WTC11 (cell line): ENCODE measurements around the gene HDAC1. TPM values are rescaled to one million over a fixed set of nuclear protein-coding genes. Genes with fewer than 3 reads are reported as not detected.

Experiments
- ATAC-seq: fragments of 200-7000 bp; cut with Tn5 transposase; 2 replicates; pipeline ENCODE4 v1.10.0; 2021; ENCODE audit warnings: mild to moderate bottlenecking, moderate library complexity
- CTCF ChIA-PET: fragments of 300-600 bp; sonication (Branson Sonifier 250); formaldehyde crosslinking; loops from one replicate; lab custom pipeline; 2021; ENCODE audit warnings: antibody characterized with exemption; lab: Charles Lee
- POLR2A ChIA-PET: fragments of 350-600 bp; sonication (Branson Sonifier 250); formaldehyde crosslinking; loops from one replicate; lab custom pipeline; 2021; ENCODE audit warnings: antibody characterized with exemption; lab: Charles Lee
- DNase-seq: peaks from one replicate; pipeline ENCODE4 v3.0.0; 2021; ENCODE audit warnings: low spot score
- H3K27ac Mint-ChIP-seq: 2 replicates; pipeline ENCODE4 v1.8.0; 2021; ENCODE audit warnings: mixed read lengths
- H3K27me3 Mint-ChIP-seq: 2 replicates; pipeline ENCODE4 v1.8.0; 2021; ENCODE audit warnings: low read depth, mild to moderate bottlenecking, moderate library complexity, mixed read lengths
- H3K36me3 Mint-ChIP-seq: 2 replicates; pipeline ENCODE4 v1.8.0; 2021; ENCODE audit warnings: mixed read lengths
- H3K4me1 Mint-ChIP-seq: 2 replicates; pipeline ENCODE4 v1.8.0; 2022; ENCODE audit warnings: mixed read lengths
- H3K4me3 Mint-ChIP-seq: 2 replicates; pipeline ENCODE4 v1.8.0; 2021; ENCODE audit warnings: mild to moderate bottlenecking, moderate library complexity, mixed read lengths
- H3K9me3 Mint-ChIP-seq: 2 replicates; pipeline ENCODE4 v1.8.0; 2021; ENCODE audit warnings: mixed read lengths
- FOXK1 ChIP-seq: sonication (generic); formaldehyde crosslinking; IDR thresholded peaks from 2 replicates; pipeline ENCODE4 v1.8.0; 2022; ENCODE audit warnings: mild to moderate bottlenecking, moderate library complexity, missing genetic modification reagents
- KAT7 ChIP-seq: sonication (generic); formaldehyde crosslinking; IDR thresholded peaks from 2 replicates; pipeline ENCODE4 v1.8.1; 2023; ENCODE audit warnings: missing genetic modification reagents, mild to moderate bottlenecking, borderline replicate concordance
- RORB ChIP-seq: fragments of 250-450 bp; sonication (Bioruptor Pico); IDR thresholded peaks from 2 replicates; pipeline ENCODE4 v1.9.0; 2021; ENCODE audit warnings: mild to moderate bottlenecking
- TEAD1 ChIP-seq: sonication (generic); formaldehyde crosslinking; IDR thresholded peaks from 2 replicates; pipeline ENCODE4 v1.8.0; 2022; ENCODE audit warnings: mild to moderate bottlenecking, missing genetic modification reagents
- ZNF263 ChIP-seq: sonication (generic); formaldehyde crosslinking; IDR thresholded peaks from 2 replicates; pipeline ENCODE4 v1.8.1; 2022; ENCODE audit warnings: low read depth, mild to moderate bottlenecking, moderate library complexity, missing genetic modification reagents
- ZNF423 ChIP-seq: fragments of 250-450 bp; sonication (Bioruptor Pico); IDR thresholded peaks from 2 replicates; pipeline ENCODE4 v2.1.2; 2022; ENCODE audit warnings: mild to moderate bottlenecking, moderate library complexity
- total RNA-seq: library from RNA; stranded (reverse); gene quantifications from 3 replicates; pipeline ENCODE4 v1.2.3, GENCODE V29; 2021
- TF ChIP-seq, protein P1 (sequence below): sonication (generic); formaldehyde crosslinking; IDR thresholded peaks from 2 replicates; pipeline ENCODE4 v1.8.0; 2022; ENCODE audit warnings: mild to moderate bottlenecking, missing genetic modification reagents
- TF ChIP-seq, protein P2 (sequence below): sonication (generic); formaldehyde crosslinking; IDR thresholded peaks from 2 replicates; pipeline ENCODE4 v1.8.0; 2022; ENCODE audit warnings: mild to moderate bottlenecking, missing genetic modification reagents
- TF ChIP-seq, protein P3 (sequence below): fragments of 250-450 bp; sonication (Bioruptor Pico); IDR thresholded peaks from 2 replicates; pipeline ENCODE4 v1.9.0; 2021; ENCODE audit warnings: mild to moderate bottlenecking
- TF ChIP-seq, protein P4 (sequence below): sonication (generic); formaldehyde crosslinking; IDR thresholded peaks from 2 replicates; pipeline ENCODE4 v1.8.0; 2022; ENCODE audit warnings: mild to moderate bottlenecking, missing genetic modification reagents
- TF ChIP-seq, protein P5 (sequence below): fragments of 200-600 bp; IDR thresholded peaks from 2 replicates; pipeline ENCODE4 v1.8.0; 2022; ENCODE audit warnings: antibody characterized with exemption
- TF ChIP-seq, protein P6 (sequence below): sonication (generic); formaldehyde crosslinking; IDR thresholded peaks from 2 replicates; pipeline ENCODE4 v1.8.0; 2022; ENCODE audit warnings: missing genetic modification reagents
- TF ChIP-seq, protein P7 (sequence below): sonication (generic); formaldehyde crosslinking; IDR thresholded peaks from 2 replicates; pipeline ENCODE4 v1.8.1; 2023; ENCODE audit warnings: mild to moderate bottlenecking, moderate library complexity, missing genetic modification reagents
- TF ChIP-seq, protein P8 (sequence below): sonication (generic); formaldehyde crosslinking; IDR thresholded peaks from 2 replicates; pipeline ENCODE4 v1.8.0; 2023; ENCODE audit warnings: missing genetic modification reagents, mild to moderate bottlenecking, borderline replicate concordance

Gene HDAC1
- total RNA-seq, 1 experiment from 2014 or later: 108 TPM

DNA sequence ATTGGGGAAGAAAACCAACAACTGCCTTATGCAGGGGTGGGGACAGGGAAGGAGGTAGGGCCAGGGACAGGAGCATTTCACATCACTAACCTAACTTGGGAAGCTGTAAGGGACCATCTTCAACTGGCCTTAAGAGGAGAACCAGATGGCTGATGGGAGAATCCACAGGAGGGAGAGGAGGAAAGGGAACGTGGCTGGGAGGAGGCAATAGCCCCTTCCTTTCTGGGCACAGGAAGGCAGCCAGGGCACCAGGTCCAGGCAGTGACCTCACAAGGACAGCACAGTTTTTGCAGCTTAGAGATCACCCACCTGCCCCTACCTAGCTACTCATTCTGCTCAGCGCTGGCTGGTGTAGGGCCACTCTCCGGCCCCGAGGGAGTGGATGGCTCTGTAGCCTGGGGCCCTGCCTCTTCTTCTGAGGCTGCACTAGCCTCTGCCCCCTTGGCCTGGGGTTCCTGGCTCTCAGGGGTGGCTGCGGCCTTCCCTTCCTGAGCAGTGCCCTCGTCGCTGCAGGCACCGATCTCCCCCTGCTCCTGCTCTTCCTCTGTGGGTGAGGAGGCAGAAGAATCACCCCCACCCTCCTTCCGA lies 42.5 kb downstream of the HDAC1 start:
- POLR2A ChIA-PET: interaction anchor here (0.6 to 1.2 kb wide), 3 partner anchors 13 to 93 kb away, joined by 4 to 8 read pairs (median 5); no protein-coding TSS in a partner anchor
- CTCF ChIA-PET: interaction anchor here (0.9 kb wide), 1 partner anchor 29 kb away, joined by 4 read pairs; the partner anchor contains the start of genes FAM229A and TSSK3
- H3K9me3 Mint-ChIP-seq: no peaks in the 10 kb centered on the region
- H3K27me3 Mint-ChIP-seq: peaks cover 16% of the 10 kb centered on the region
- peaks cover 42% of the 10 kb centered on the region for H3K36me3 Mint-ChIP-seq
- peak overlapping the region; percentile 96 for H3K27ac Mint-ChIP-seq
- H3K4me1 Mint-ChIP-seq: peaks cover 44% of the 10 kb centered on the region
- TF ChIP-seq FOXK1 (CRISPR knock-in tag): no peak
- ATAC-seq (no peak), DNase-seq (no peak)
- H3K4me3 Mint-ChIP-seq: peak overlapping the region; percentile 95

DNA sequence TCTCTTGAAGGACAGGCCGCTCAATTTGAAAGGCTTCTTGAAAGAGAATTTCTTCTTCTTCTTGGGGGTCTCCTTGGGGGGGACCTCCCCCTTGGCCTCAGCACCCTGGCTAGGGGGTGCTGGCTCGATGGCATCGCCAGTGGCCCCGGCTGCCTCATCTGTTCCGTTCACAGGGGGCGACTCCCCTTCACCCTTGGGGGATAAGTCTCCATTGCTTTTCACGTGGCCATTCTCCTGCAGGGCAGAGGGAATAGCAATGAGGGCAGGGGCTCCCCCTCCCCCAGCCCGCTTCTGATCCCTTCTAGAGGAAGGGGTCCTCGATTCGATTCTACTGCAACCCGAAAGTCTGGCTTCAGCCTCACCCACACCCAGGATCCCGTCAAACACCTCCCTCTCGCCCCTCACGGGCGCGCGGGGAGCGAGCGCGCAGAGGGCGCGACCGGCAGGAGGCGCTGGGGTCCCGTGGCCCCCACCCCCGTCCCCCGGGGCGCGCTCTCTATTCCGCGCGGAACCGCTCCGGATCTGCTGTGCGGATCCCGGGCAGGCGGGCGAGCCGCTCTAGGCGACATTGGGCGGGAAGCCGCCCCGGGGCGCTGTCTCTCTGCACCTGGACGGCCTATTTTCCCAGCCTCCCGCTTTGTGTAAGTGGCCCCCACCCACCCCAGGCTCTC lies 43.1 kb downstream of the HDAC1 start:
- ChIA-PET CTCF (interaction anchor here (2.1 kb wide), 1 partner anchor 87 kb away, joined by 10 read pairs; no protein-coding TSS in a partner anchor), POLR2A (interaction anchor here (0.6 to 2.8 kb wide), 11 partner anchors 10 to 138 kb away, joined by 3 to 18 read pairs (median 5); partner anchors contain the start of gene BSDC1)
- Mint-ChIP-seq H3K36me3 (peaks cover 37% of the 10 kb centered on the region), H3K4me3 (peak overlapping the region; percentile 95), H3K27me3 (peaks cover 16% of the 10 kb centered on the region), H3K4me1 (peaks cover 44% of the 10 kb centered on the region), H3K27ac (peak overlapping the region; percentile 96), H3K9me3 (no peaks in the 10 kb centered on the region)
- ATAC-seq (no peak), DNase-seq (peak; percentile 33)
- TF ChIP-seq, protein P1, sequence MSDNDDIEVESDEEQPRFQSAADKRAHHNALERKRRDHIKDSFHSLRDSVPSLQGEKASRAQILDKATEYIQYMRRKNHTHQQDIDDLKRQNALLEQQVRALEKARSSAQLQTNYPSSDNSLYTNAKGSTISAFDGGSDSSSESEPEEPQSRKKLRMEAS (CRISPR knock-in tag): peak; percentile 31; the same call in 1 of the 2 replicates
- TF ChIP-seq, protein P2, sequence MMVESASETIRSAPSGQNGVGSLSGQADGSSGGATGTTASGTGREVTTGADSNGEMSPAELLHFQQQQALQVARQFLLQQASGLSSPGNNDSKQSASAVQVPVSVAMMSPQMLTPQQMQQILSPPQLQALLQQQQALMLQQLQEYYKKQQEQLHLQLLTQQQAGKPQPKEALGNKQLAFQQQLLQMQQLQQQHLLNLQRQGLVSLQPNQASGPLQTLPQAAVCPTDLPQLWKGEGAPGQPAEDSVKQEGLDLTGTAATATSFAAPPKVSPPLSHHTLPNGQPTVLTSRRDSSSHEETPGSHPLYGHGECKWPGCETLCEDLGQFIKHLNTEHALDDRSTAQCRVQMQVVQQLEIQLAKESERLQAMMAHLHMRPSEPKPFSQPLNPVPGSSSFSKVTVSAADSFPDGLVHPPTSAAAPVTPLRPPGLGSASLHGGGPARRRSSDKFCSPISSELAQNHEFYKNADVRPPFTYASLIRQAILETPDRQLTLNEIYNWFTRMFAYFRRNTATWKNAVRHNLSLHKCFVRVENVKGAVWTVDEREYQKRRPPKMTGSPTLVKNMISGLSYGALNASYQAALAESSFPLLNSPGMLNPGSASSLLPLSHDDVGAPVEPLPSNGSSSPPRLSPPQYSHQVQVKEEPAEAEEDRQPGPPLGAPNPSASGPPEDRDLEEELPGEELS (CRISPR knock-in tag): 0 out of 2 replicates have a peak, but pooled peaks have one; percentile 19
- TF ChIP-seq ZNF423 (CRISPR knock-in tag) (peak; percentile 30; the same call in 1 of the 2 replicates), KAT7 (0 out of 2 replicates have a peak, but pooled peaks have one; percentile 44), ZNF263 (0 out of 2 replicates have a peak, but pooled peaks have one; percentile 23), TEAD1 (0 out of 2 replicates have a peak, but pooled peaks have one; percentile 41), RORB (CRISPR knock-in tag) (peak; percentile 87; the same call in 1 of the 2 replicates)
- TF ChIP-seq, protein P3, sequence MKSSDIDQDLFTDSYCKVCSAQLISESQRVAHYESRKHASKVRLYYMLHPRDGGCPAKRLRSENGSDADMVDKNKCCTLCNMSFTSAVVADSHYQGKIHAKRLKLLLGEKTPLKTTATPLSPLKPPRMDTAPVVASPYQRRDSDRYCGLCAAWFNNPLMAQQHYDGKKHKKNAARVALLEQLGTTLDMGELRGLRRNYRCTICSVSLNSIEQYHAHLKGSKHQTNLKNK (CRISPR knock-in tag): no peak
- TF ChIP-seq, protein P4, sequence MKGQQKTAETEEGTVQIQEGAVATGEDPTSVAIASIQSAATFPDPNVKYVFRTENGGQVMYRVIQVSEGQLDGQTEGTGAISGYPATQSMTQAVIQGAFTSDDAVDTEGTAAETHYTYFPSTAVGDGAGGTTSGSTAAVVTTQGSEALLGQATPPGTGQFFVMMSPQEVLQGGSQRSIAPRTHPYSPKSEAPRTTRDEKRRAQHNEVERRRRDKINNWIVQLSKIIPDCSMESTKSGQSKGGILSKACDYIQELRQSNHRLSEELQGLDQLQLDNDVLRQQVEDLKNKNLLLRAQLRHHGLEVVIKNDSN (CRISPR knock-in tag): peak; percentile 17; the same call in 1 of the 2 replicates
- TF ChIP-seq, protein P5, sequence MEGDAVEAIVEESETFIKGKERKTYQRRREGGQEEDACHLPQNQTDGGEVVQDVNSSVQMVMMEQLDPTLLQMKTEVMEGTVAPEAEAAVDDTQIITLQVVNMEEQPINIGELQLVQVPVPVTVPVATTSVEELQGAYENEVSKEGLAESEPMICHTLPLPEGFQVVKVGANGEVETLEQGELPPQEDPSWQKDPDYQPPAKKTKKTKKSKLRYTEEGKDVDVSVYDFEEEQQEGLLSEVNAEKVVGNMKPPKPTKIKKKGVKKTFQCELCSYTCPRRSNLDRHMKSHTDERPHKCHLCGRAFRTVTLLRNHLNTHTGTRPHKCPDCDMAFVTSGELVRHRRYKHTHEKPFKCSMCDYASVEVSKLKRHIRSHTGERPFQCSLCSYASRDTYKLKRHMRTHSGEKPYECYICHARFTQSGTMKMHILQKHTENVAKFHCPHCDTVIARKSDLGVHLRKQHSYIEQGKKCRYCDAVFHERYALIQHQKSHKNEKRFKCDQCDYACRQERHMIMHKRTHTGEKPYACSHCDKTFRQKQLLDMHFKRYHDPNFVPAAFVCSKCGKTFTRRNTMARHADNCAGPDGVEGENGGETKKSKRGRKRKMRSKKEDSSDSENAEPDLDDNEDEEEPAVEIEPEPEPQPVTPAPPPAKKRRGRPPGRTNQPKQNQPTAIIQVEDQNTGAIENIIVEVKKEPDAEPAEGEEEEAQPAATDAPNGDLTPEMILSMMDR: 0 out of 2 replicates have a peak, but pooled peaks have one; percentile 26
- TF ChIP-seq, protein P6, sequence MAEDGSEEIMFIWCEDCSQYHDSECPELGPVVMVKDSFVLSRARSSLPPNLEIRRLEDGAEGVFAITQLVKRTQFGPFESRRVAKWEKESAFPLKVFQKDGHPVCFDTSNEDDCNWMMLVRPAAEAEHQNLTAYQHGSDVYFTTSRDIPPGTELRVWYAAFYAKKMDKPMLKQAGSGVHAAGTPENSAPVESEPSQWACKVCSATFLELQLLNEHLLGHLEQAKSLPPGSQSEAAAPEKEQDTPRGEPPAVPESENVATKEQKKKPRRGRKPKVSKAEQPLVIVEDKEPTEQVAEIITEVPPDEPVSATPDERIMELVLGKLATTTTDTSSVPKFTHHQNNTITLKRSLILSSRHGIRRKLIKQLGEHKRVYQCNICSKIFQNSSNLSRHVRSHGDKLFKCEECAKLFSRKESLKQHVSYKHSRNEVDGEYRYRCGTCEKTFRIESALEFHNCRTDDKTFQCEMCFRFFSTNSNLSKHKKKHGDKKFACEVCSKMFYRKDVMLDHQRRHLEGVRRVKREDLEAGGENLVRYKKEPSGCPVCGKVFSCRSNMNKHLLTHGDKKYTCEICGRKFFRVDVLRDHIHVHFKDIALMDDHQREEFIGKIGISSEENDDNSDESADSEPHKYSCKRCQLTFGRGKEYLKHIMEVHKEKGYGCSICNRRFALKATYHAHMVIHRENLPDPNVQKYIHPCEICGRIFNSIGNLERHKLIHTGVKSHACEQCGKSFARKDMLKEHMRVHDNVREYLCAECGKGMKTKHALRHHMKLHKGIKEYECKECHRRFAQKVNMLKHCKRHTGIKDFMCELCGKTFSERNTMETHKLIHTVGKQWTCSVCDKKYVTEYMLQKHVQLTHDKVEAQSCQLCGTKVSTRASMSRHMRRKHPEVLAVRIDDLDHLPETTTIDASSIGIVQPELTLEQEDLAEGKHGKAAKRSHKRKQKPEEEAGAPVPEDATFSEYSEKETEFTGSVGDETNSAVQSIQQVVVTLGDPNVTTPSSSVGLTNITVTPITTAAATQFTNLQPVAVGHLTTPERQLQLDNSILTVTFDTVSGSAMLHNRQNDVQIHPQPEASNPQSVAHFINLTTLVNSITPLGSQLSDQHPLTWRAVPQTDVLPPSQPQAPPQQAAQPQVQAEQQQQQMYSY: no peak
- TF ChIP-seq, protein P7, sequence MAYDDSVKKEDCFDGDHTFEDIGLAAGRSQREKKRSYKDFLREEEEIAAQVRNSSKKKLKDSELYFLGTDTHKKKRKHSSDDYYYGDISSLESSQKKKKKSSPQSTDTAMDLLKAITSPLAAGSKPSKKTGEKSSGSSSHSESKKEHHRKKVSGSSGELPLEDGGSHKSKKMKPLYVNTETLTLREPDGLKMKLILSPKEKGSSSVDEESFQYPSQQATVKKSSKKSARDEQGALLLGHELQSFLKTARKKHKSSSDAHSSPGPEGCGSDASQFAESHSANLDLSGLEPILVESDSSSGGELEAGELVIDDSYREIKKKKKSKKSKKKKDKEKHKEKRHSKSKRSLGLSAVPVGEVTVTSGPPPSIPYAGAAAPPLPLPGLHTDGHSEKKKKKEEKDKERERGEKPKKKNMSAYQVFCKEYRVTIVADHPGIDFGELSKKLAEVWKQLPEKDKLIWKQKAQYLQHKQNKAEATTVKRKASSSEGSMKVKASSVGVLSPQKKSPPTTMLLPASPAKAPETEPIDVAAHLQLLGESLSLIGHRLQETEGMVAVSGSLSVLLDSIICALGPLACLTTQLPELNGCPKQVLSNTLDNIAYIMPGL: peak; percentile 59; the same call in 1 of the 2 replicates
- TF ChIP-seq, protein P8, sequence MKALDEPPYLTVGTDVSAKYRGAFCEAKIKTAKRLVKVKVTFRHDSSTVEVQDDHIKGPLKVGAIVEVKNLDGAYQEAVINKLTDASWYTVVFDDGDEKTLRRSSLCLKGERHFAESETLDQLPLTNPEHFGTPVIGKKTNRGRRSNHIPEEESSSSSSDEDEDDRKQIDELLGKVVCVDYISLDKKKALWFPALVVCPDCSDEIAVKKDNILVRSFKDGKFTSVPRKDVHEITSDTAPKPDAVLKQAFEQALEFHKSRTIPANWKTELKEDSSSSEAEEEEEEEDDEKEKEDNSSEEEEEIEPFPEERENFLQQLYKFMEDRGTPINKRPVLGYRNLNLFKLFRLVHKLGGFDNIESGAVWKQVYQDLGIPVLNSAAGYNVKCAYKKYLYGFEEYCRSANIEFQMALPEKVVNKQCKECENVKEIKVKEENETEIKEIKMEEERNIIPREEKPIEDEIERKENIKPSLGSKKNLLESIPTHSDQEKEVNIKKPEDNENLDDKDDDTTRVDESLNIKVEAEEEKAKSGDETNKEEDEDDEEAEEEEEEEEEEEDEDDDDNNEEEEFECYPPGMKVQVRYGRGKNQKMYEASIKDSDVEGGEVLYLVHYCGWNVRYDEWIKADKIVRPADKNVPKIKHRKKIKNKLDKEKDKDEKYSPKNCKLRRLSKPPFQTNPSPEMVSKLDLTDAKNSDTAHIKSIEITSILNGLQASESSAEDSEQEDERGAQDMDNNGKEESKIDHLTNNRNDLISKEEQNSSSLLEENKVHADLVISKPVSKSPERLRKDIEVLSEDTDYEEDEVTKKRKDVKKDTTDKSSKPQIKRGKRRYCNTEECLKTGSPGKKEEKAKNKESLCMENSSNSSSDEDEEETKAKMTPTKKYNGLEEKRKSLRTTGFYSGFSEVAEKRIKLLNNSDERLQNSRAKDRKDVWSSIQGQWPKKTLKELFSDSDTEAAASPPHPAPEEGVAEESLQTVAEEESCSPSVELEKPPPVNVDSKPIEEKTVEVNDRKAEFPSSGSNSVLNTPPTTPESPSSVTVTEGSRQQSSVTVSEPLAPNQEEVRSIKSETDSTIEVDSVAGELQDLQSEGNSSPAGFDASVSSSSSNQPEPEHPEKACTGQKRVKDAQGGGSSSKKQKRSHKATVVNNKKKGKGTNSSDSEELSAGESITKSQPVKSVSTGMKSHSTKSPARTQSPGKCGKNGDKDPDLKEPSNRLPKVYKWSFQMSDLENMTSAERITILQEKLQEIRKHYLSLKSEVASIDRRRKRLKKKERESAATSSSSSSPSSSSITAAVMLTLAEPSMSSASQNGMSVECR (CRISPR knock-in tag): no peak
